Large intestine (tissue), 3 donors: Measurements from ENCODE around the gene LIX1. TPM values are rescaled to one million over a fixed set of nuclear protein-coding genes. Genes with fewer than 3 reads are reported as not detected.
A peak's percentile ranks its signal among the peaks of the same experiment; 100 is the strongest.

ENCODE experiments used
- DNase-seq, 2 donors: peaks; one replicate each; pipeline versions ENCODE4 v3.0.0 to v3.0.0-alpha.2; 2013
- H3K27ac ChIP-seq: one replicate; pipeline ENCODE4 v1.5.1; 2013; ENCODE audit warnings: low read length
- H3K27me3 ChIP-seq: 2 replicates; pipeline ENCODE4 v1.6.1; 2013; ENCODE audit warnings: low read length; ENCODE audit not compliant: control insufficient read depth, insufficient read depth
- H3K36me3 ChIP-seq: 2 replicates; pipeline ENCODE4 v1.6.1; 2013; ENCODE audit warnings: low read length; ENCODE audit not compliant: control insufficient read depth, insufficient read depth
- H3K4me1 ChIP-seq: one replicate; pipeline ENCODE4 v1.6.1; 2013; ENCODE audit warnings: low read length; ENCODE audit not compliant: control insufficient read depth, insufficient read depth
- H3K4me3 ChIP-seq: one replicate; pipeline ENCODE4 v1.5.1; 2013; ENCODE audit warnings: low read length
- H3K9me3 ChIP-seq: one replicate; pipeline ENCODE4 v1.6.1; 2013; ENCODE audit warnings: mild to moderate bottlenecking, low read depth, low read length, moderate library complexity; ENCODE audit not compliant: control insufficient read depth
- WGBS: methylation state at CpG from one replicate; pipeline ENCODE4 v1.1.5; 2013; ENCODE audit warnings: low lambda C conversion rate; ENCODE audit not compliant: insufficient coverage; 5-methylcytosine and 5-hydroxymethylcytosine counted together
- polyA plus RNA-seq: library from polyadenylated mRNA; unstranded; fragments of 120-200 nt; gene quantifications from one replicate; pipeline ENCODE4 v1.2.1, GENCODE V29; 2013

Gene LIX1
- polyA plus RNA-seq, 1 donor: 3.7 TPM

GRCh38 chr5:97107318-97107717 lies 35.1 kb downstream of the LIX1 start:
- DNase-seq: no peak
- no peaks in the 10 kb centered on the region for H3K27me3 ChIP-seq
- no peaks in the 10 kb centered on the region for H3K9me3 ChIP-seq
- WGBS: 92% methylated on average over 2 of the region's 7 CpGs
- H3K4me1 ChIP-seq: peaks cover 36% of the 10 kb centered on the region
- H3K36me3 ChIP-seq: no peaks in the 10 kb centered on the region
- H3K27ac ChIP-seq: no peak overlapping the region
- H3K4me3 ChIP-seq: no peak overlapping the region

DNA sequence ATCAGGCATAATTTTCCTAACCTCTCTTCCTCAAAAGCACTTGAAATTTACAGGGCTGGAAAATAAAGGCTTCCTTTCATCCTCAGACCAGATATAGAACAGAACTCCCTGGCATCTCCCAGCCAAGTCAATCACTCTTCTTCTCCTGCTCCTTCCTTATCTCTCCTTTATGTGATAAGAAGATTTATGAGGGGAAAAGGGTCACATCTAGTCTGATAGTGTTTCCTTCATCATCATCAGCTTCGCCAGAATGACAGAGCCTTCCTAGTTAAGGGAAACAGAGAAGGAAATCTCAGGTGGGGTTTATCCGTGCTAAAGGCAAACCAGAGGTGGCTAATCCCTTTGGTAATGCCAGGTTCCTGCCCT lies 36.2 kb downstream of the LIX1 start:
- no peaks in the 10 kb centered on the region for H3K9me3 ChIP-seq
- no peak overlapping the region for H3K4me3 ChIP-seq
- no peaks in the 10 kb centered on the region for H3K27me3 ChIP-seq
- H3K27ac ChIP-seq: peak overlapping the region; percentile 17
- H3K36me3 ChIP-seq: no peaks in the 10 kb centered on the region
- peak in 1 of 2 donors; percentile 49 for DNase-seq
- no CpG with 5 or more reads among the region's 2 CpGs for WGBS
- peaks cover 30% of the 10 kb centered on the region for H3K4me1 ChIP-seq

DNA sequence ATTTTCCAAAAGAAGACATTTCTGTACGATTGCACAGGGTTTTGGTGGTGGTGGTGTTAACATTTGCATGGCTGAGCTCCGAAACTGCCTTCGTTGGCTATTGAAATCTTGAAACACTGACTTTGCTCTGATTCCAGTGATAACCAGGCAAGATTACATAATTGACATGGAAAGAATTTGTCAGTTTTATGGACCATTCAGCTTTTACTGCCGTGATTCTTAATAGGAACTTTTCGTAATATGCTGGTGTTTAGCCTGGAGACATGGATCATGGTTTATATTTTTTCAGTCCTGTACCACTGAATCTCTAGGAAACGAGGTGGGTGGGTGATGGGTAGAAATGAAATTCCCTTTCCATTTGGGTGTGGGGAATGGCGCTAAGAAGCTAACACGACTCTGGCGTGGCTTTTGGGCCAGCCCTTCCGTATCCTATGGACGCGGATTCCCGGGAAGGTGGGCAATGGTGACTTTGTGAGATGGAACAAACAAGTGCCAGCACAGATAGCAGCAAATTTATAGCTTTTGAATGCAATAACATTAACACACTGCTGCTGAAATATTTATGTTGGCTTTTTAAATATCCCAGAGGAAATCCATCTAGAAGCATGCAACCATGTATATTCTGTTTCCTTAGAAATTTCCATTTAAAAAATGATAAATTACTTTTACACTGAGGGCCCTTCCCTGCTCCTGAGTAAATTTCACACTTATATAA lies 36.8 kb downstream of the LIX1 start:
- Histone ChIP-seq H3K4me1 (peaks cover 25% of the 10 kb centered on the region), H3K36me3 (no peaks in the 10 kb centered on the region), H3K27ac (peak overlapping the region; percentile 17), H3K27me3 (no peaks in the 10 kb centered on the region), H3K4me3 (no peak overlapping the region), H3K9me3 (no peaks in the 10 kb centered on the region)
- no CpG with 5 or more reads among the region's 13 CpGs for WGBS
- peak in 1 of 2 donors; percentile 40 for DNase-seq

DNA sequence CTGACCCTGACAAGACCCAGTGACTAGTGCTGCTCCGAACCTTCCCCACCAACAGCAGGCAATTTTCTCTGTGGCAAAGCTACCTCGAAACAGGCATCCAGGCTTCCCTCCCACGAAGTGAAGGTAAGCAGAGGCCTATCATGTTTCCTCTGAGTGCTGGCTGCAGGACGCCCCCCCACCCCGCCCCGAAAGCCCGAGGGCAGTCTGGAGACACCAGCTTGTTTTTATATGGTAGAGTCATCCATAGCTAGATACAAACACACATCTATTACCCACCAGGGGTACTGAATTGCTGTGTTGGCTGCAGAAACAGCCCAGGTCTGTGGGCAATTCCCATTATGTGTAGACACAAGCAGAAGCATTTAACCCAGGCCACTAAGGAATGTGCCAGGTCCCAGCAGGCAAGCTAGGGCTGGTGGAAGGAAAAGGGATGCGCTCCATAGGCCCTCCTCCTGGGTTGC lies 40.4 kb downstream of the LIX1 start:
- H3K4me1 ChIP-seq: peaks cover 18% of the 10 kb centered on the region
- H3K4me3 ChIP-seq: no peak overlapping the region
- WGBS: no CpG with 5 or more reads among the region's 8 CpGs
- no peak overlapping the region for H3K27ac ChIP-seq
- DNase-seq: no peak
- no peaks in the 10 kb centered on the region for H3K36me3 ChIP-seq
- no peaks in the 10 kb centered on the region for H3K27me3 ChIP-seq
- no peaks in the 10 kb centered on the region for H3K9me3 ChIP-seq

- no peaks in the 10 kb centered on the region for H3K9me3 ChIP-seq
- H3K4me1 ChIP-seq: peaks cover 13% of the 10 kb centered on the region
- 87% methylated on average over 3 of the region's 6 CpGs for WGBS
- no peak overlapping the region for H3K27ac ChIP-seq
- no peak for DNase-seq
- H3K27me3 ChIP-seq: no peaks in the 10 kb centered on the region
- H3K36me3 ChIP-seq: no peaks in the 10 kb centered on the region
- H3K4me3 ChIP-seq: no peak overlapping the region
These were observed 41.1 kb downstream of the LIX1 start for GRCh38 chr5:97101189-97101910.

DNA sequence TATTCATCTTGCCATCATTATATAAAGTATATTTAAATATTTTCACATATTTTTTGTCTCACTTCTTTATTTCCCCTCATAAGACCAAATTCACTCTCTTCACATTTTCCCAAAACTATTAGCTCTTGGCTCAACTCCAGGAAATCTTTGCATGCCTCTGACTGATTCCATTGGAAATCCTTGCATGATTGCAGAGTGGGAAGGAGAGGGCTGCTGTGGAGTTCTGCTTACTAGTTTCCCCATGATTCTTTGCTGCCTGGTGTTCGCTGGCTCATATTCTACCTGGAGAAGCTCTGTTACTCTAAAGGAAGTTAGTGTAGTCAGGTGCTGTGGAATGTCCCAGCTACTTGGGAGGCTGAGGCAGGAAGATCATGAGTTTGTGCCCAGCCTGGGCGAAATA lies 41.9 kb downstream of the LIX1 start:
- DNase-seq: no peak
- H3K27ac ChIP-seq: no peak overlapping the region
- H3K4me3 ChIP-seq: no peak overlapping the region
- no peaks in the 10 kb centered on the region for H3K27me3 ChIP-seq
- WGBS: 100% methylated on average over 1 of the region's 2 CpGs
- H3K9me3 ChIP-seq: no peaks in the 10 kb centered on the region
- no peaks in the 10 kb centered on the region for H3K36me3 ChIP-seq
- H3K4me1 ChIP-seq: peaks cover 5% of the 10 kb centered on the region

- no peak for DNase-seq
- Histone ChIP-seq H3K27ac (no peak overlapping the region), H3K4me1 (no peaks in the 10 kb centered on the region), H3K27me3 (no peaks in the 10 kb centered on the region), H3K9me3 (no peaks in the 10 kb centered on the region), H3K4me3 (no peak overlapping the region), H3K36me3 (no peaks in the 10 kb centered on the region)
- no CpG with 5 or more reads among the region's 5 CpGs for WGBS
These were observed 43.5 kb downstream of the LIX1 start for GRCh38 chr5:97098922-97099321.

DNA sequence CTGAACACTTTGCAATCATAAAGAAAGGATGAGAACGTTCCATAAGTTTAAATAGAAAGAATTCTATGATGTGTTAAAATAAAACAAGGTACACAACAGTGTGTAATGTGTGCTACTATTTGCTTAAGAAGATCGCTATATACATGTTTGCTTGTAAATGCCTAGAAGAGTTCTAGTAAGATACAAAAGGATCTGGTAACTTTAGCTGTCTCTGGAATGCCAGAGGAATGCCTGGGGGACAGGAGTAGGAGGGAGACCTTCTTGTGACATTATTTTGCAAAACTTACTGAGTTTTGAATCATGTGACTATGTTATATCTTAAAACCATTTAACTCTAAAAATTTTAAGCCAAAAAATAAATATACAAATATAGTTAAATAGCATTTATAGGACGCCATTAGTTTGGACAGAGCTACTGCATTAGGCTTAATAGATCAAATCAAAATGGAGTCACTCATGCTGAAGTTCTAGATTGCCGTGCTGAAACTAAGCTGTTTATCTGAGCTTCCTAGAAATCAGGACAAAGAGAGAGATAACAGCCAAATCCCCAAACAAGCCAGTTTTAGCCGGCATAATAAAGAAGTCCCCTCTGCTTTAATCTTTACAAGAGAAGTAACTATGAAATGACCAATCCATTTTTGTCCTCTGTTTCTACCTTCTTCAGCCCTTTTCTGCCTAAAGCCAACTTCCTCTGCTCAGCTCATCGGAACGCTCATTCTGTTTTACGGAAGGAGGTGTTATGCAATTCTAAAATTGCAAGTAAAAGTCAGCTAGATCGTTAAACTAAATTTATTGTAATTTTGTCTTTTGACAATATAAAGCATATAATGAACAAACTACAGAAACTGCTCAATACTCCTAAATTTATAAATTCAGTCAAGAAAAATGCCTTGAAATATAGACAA lies 44.8 kb downstream of the LIX1 start:
- Histone ChIP-seq H3K36me3 (no peaks in the 10 kb centered on the region), H3K4me3 (no peak overlapping the region), H3K4me1 (no peaks in the 10 kb centered on the region), H3K9me3 (no peaks in the 10 kb centered on the region), H3K27me3 (no peaks in the 10 kb centered on the region), H3K27ac (no peak overlapping the region)
- no peak for DNase-seq
- WGBS: 83% methylated on average over 4 of the region's 9 CpGs

GRCh38 chr5:97096846-97097245 lies 45.6 kb downstream of the LIX1 start:
- Histone ChIP-seq H3K27ac (no peak overlapping the region), H3K4me1 (no peaks in the 10 kb centered on the region), H3K27me3 (no peaks in the 10 kb centered on the region), H3K4me3 (no peak overlapping the region), H3K9me3 (no peaks in the 10 kb centered on the region), H3K36me3 (no peaks in the 10 kb centered on the region)
- no peak for DNase-seq

- no peaks in the 10 kb centered on the region for H3K27me3 ChIP-seq
- no peak for DNase-seq
- H3K27ac ChIP-seq: no peak overlapping the region
- H3K9me3 ChIP-seq: no peaks in the 10 kb centered on the region
- no peak overlapping the region for H3K4me3 ChIP-seq
- no CpG with 5 or more reads among the region's 5 CpGs for WGBS
- H3K4me1 ChIP-seq: no peaks in the 10 kb centered on the region
- no peaks in the 10 kb centered on the region for H3K36me3 ChIP-seq
These were observed 46.2 kb downstream of the LIX1 start for GRCh38 chr5:97096191-97096590.
